Ammon's horn (tissue), 1 donor: ENCODE measurements around the gene SOX15.

Experiments
- DNase-seq: peaks from one replicate; pipeline ENCODE4 v3.0.0-alpha.2; 2016; ENCODE audit warnings: low spot score

Gene SOX15

GRCh38 chr17:7557775-7558543, 31.9 kb downstream of the SOX15 start:
- DNase-seq = peak; percentile 88

GRCh38 chr17:7557147-7557764, 32.6 kb downstream of the SOX15 start:
- DNase-seq = no peak

- DNase-seq = no peak
Observed at GRCh38 chr17:7556627-7557026, 33.3 kb downstream of the SOX15 start.

- DNase-seq = no peak
Observed at GRCh38 chr17:7555320-7555948, 34.5 kb downstream of the SOX15 start.

- no peak for DNase-seq
Observed at GRCh38 chr17:7553356-7553755, 36.5 kb downstream of the SOX15 start.

GRCh38 chr17:7552621-7553051, 37.3 kb downstream of the SOX15 start:
- peak; percentile 62 for DNase-seq

GRCh38 chr17:7551396-7551795, 38.5 kb downstream of the SOX15 start:
- DNase-seq = no peak

- no peak for DNase-seq
Observed at GRCh38 chr17:7550344-7550743, 39.5 kb downstream of the SOX15 start.

GRCh38 chr17:7549401-7550055, 40.4 kb downstream of the SOX15 start:
- no peak for DNase-seq

- DNase-seq = peak; percentile 63
Observed at GRCh38 chr17:7548585-7549400, 41.1 kb downstream of the SOX15 start, which contains the start of gene TNFSF12. Gene TNFSF12 (plus strand): TSS chr17:7549058. CDS start chr17:7549154, 96 bp downstream.

- no peak for DNase-seq
Observed at GRCh38 chr17:7544911-7545310, 45.0 kb downstream of the SOX15 start.

- DNase-seq = no peak
Observed at GRCh38 chr17:7541074-7541621, 48.7 kb downstream of the SOX15 start.

- DNase-seq = no peak
Observed at GRCh38 chr17:7538891-7539545, 50.9 kb downstream of the SOX15 start.
